Measurements from ENCODE around the gene XPO5.
"Not testable (repeated sequence)": the region's sequence is repeated elsewhere in the genome, so short reads cannot be mapped to it uniquely, and the experiment has no call there.

The XPO5 gene

DNA sequence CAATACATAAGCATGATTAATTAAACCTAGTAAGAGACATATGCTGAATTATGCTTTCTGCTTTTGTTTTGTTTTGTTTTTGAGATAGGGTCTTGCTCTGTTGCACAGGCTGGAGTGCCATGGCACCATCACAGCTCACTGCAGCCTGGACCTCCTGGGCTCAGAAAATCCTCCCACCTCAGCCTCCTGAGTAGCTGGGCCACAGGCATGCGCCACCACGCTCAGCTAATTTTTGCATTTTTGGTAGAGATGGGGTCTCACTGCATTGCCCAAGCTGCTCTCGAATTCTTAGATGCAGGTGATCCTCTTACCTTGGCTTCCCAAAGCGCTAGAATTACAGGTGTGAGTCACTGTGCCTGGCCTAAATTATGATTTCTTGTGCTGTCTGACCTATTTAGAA lies 3.8 kb downstream of the XPO5 start:
- Histone ChIP-seq H3K9me3 (ENCODE audit: low read length) (no peaks in the 10 kb centered on the region), H3K36me3 (ENCODE audit: insufficient read depth, low read length) (peaks cover 52% of the 10 kb centered on the region), H3K27me3 (ENCODE audit: insufficient read depth, low read length) (no peaks in the 10 kb centered on the region), H2AFZ (ENCODE audit: low read depth, low read length) (no peak overlapping the region), H3K4me3 (ENCODE audit: low read length) (no peak overlapping the region), H3K4me1 (ENCODE audit: insufficient read depth, low read length) (peaks cover 11% of the 10 kb centered on the region)

GRCh38 chr6:43570876-43571441 lies 4.9 kb downstream of the XPO5 start:
- Histone ChIP-seq H3K4me3 (ENCODE audit: low read length) (no peak overlapping the region), H3K36me3 (ENCODE audit: insufficient read depth, low read length) (peaks cover 59% of the 10 kb centered on the region), H3K27me3 (ENCODE audit: insufficient read depth, low read length) (no peaks in the 10 kb centered on the region), H3K4me1 (ENCODE audit: insufficient read depth, low read length) (peaks cover 9% of the 10 kb centered on the region), H3K9me3 (ENCODE audit: low read length) (no peaks in the 10 kb centered on the region), H2AFZ (ENCODE audit: low read depth, low read length) (no peak overlapping the region)

DNA sequence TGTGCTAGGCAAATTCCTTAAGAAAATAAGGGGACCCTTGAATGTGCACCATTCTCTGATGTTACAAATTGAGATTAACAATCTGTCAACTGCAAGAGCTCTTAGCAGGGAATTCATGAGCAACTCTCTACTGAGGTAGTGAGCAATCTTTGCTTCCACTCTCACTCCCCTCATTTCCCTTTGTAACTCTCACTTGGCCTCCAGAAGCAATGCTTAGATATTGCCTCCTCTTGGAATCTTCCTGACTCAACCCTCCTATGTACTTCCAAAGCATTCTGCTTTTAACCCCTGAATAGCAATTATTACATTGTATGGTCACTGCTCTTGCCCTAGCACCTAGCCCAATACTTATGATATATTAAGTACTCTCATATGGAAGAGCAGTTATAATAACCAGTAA lies 16.5 kb downstream of the XPO5 start:
- H3K9me3 ChIP-seq (ENCODE audit: low read length), result no peaks in the 10 kb centered on the region
- no peaks in the 10 kb centered on the region for H3K4me1 ChIP-seq (ENCODE audit: insufficient read depth, low read length)
- peaks cover 86% of the 10 kb centered on the region for H3K36me3 ChIP-seq (ENCODE audit: insufficient read depth, low read length)
- no peak overlapping the region for H3K4me3 ChIP-seq (ENCODE audit: low read length)
- H2AFZ ChIP-seq (ENCODE audit: low read depth, low read length), result no peak overlapping the region
- H3K27me3 ChIP-seq (ENCODE audit: insufficient read depth, low read length), result no peaks in the 10 kb centered on the region

DNA sequence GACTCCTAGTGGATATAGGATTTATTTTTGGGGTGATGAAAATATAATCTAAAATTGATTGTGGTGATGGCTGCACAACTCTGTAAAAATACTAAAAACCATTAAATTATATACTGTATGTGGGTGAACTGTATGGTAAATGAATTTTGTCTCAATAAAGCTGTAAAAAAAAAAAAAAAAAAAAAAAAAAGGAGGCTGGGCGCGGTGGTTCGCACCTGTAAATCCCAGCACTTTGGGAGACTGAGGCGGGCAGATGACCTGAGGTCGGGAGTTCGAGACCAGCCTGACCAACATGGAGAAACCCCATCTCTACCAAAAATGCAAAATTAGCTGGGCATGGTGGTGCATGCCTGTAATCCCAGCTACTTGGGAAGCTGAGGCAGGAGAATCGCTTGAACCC lies 18.2 kb downstream of the XPO5 start:
- H3K36me3 ChIP-seq (ENCODE audit: insufficient read depth, low read length), result peaks cover 88% of the 10 kb centered on the region
- H3K9me3 ChIP-seq (ENCODE audit: low read length), result not testable (repeated sequence)

GRCh38 chr6:43547222-43547621 lies 28.6 kb downstream of the XPO5 start:
- Histone ChIP-seq H3K9me3 (ENCODE audit: low read length) (no peaks in the 10 kb centered on the region), H3K36me3 (ENCODE audit: insufficient read depth, low read length) (peaks cover 74% of the 10 kb centered on the region), H3K4me3 (ENCODE audit: low read length) (no peak overlapping the region), H3K4me1 (ENCODE audit: insufficient read depth, low read length) (no peaks in the 10 kb centered on the region), H3K27me3 (ENCODE audit: insufficient read depth, low read length) (no peaks in the 10 kb centered on the region), H2AFZ (ENCODE audit: low read depth, low read length) (no peak overlapping the region)

More for the DNA sequence above, 18.2 kb downstream of the XPO5 start:
- H3K27me3 ChIP-seq (ENCODE audit: insufficient read depth, low read length); H3K4me1 ChIP-seq (ENCODE audit: insufficient read depth, low read length); H3K4me3 ChIP-seq (ENCODE audit: low read length); H2AFZ ChIP-seq (ENCODE audit: low read depth, low read length): not testable (repeated sequence)

DNA sequence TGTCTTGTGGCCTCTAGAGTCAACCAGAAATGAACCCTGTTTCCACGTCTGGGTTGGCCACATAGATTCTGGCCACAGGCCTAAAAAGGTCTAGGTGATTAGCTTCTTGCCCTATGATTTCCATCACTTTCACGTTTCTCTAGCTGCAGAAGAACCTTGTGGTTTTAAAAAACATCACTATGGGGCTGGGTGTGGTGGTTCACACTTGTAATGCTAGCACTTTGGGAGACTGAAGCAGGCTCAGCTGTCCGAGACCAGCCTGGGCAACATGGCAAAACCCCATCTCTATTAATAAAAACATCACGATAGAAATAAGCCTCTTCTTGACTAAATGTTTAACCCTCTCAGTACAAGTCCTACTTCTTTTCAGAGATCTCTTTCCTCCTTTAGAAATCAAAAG lies 31.4 kb downstream of the XPO5 start:
- Histone ChIP-seq H3K4me1 (ENCODE audit: insufficient read depth, low read length) (no peaks in the 10 kb centered on the region), H3K27me3 (ENCODE audit: insufficient read depth, low read length) (no peaks in the 10 kb centered on the region), H3K4me3 (ENCODE audit: low read length) (no peak overlapping the region), H3K36me3 (ENCODE audit: insufficient read depth, low read length) (peaks cover 65% of the 10 kb centered on the region), H3K9me3 (ENCODE audit: low read length) (no peaks in the 10 kb centered on the region), H2AFZ (ENCODE audit: low read depth, low read length) (no peak overlapping the region)

DNA sequence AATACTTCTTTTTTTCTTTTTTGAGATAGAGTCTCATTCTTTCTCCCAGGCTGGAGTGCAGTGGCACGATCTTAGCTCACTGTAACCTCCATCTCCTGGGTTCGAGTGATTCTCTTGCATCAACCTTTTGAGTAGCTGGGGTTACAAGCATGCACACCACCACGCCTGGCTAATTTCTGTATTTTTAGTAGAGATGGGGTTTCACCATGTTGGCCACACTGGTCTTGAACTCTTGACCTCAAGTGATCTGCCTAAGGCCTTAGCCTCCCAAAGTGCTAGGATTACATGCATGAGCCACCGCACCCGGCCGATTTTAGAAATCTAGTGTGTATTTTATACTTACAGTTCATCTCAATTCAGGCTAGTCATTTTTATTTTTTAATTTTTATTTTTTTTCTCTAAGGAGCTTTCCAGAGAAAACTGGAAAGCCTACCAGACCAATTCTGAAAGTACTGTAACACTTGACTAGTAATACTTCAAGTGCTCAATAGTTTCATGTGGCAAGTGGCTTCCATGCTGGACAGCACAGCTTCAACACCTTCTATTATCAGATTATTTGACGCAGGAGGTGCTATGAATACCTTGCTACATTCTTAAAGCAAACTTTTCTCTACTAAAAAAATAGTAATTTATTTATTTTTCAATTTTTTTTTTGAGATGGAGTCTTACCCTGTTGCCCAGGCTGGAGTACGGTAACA lies 33.9 kb downstream of the XPO5 start:
- Histone ChIP-seq H3K4me1 (ENCODE audit: insufficient read depth, low read length) (no peaks in the 10 kb centered on the region), H3K27me3 (ENCODE audit: insufficient read depth, low read length) (no peaks in the 10 kb centered on the region), H3K4me3 (ENCODE audit: low read length) (no peak overlapping the region), H3K9me3 (ENCODE audit: low read length) (no peaks in the 10 kb centered on the region), H3K36me3 (ENCODE audit: insufficient read depth, low read length) (peaks cover 58% of the 10 kb centered on the region), H2AFZ (ENCODE audit: low read depth, low read length) (no peak overlapping the region)

DNA sequence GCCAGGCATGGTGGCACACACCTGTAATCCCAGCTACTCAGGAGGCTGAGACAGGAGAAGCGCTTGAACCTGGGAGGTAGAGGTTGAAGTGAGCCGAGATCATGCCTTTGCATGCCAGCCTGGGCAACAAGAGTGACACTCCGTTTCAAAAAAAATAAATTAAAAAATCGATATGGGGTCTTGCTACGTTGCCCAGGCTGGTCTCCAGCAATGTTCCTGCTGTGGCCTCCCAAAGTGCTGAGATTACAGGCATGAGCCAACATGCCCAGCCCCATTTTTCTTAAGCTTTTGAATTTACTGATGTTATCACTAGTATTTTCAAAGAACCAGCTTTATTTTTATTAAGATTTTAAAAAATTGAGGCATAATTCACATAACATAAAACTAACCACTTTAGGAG lies 35.3 kb downstream of the XPO5 start:
- H3K36me3 ChIP-seq (ENCODE audit: insufficient read depth, low read length), result peaks cover 46% of the 10 kb centered on the region
- H2AFZ ChIP-seq (ENCODE audit: low read depth, low read length), result no peak overlapping the region
- H3K4me1 ChIP-seq (ENCODE audit: insufficient read depth, low read length), result no peaks in the 10 kb centered on the region
- H3K9me3 ChIP-seq (ENCODE audit: low read length), result no peaks in the 10 kb centered on the region
- no peak overlapping the region for H3K4me3 ChIP-seq (ENCODE audit: low read length)
- H3K27me3 ChIP-seq (ENCODE audit: insufficient read depth, low read length), result no peaks in the 10 kb centered on the region

DNA sequence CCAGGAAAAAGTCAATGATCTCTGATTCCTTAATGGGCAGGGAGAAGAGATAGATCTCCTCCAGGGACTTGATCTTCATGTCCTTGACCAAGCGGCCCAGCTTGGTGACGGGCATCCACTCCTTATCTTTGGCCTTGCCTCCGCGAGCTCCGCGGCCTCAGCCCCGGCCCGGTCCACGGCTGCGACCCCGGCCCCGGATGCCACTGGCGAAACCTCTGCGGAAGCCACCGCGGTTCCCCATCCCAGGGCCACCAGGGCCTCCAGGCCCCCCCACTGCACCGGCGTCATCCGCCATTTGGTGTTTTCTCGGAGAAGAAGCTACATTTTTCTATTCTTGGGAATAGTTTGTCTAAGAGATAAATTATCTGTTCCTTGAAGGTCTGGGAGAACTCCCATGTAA lies 36.4 kb downstream of the XPO5 start:
- H3K9me3 ChIP-seq (ENCODE audit: low read length); H3K4me1 ChIP-seq (ENCODE audit: insufficient read depth, low read length); H3K4me3 ChIP-seq (ENCODE audit: low read length); H2AFZ ChIP-seq (ENCODE audit: low read depth, low read length); H3K27me3 ChIP-seq (ENCODE audit: insufficient read depth, low read length): not testable (repeated sequence)
- peaks cover 41% of the 10 kb centered on the region for H3K36me3 ChIP-seq (ENCODE audit: insufficient read depth, low read length)

DNA sequence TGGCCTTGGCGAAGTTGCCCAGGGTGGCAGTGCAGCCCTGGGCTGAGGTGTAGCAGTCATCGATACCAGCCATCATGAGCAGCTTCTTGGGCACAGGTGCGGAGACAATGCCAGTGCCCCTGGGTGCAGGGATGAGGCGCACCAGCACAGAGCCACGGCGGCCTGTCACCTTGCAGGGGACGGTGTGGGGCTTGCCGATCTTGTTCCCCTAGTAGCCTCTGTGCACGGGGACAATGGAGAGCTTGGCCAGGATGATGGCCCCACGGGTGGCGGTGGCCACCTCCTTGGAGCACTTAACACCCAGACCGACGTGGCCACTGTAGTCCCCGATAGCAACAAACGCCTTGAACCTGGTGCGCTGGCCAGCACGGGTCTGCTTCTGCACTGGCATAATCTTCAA lies 36.9 kb downstream of the XPO5 start:
- not testable (repeated sequence) for H3K27me3 ChIP-seq (ENCODE audit: insufficient read depth, low read length); H3K4me3 ChIP-seq (ENCODE audit: low read length); H2AFZ ChIP-seq (ENCODE audit: low read depth, low read length); H3K9me3 ChIP-seq (ENCODE audit: low read length); H3K4me1 ChIP-seq (ENCODE audit: insufficient read depth, low read length)
- H3K36me3 ChIP-seq (ENCODE audit: insufficient read depth, low read length), result peaks cover 40% of the 10 kb centered on the region

GRCh38 chr6:43532201-43532600 lies 43.6 kb downstream of the XPO5 start:
- Histone ChIP-seq H3K36me3 (ENCODE audit: insufficient read depth, low read length) (peaks cover 58% of the 10 kb centered on the region), H3K27me3 (ENCODE audit: insufficient read depth, low read length) (no peaks in the 10 kb centered on the region), H3K9me3 (ENCODE audit: low read length) (no peaks in the 10 kb centered on the region), H3K4me3 (ENCODE audit: low read length) (no peak overlapping the region), H2AFZ (ENCODE audit: low read depth, low read length) (no peak overlapping the region), H3K4me1 (ENCODE audit: insufficient read depth, low read length) (no peaks in the 10 kb centered on the region)

GRCh38 chr6:43524483-43524961 lies 51.3 kb downstream of the XPO5 start:
- H2AFZ ChIP-seq (ENCODE audit: low read depth, low read length), result no peak overlapping the region
- H3K4me3 ChIP-seq (ENCODE audit: low read length), result no peak overlapping the region
- H3K36me3 ChIP-seq (ENCODE audit: insufficient read depth, low read length), result peaks cover 94% of the 10 kb centered on the region
- no peaks in the 10 kb centered on the region for H3K27me3 ChIP-seq (ENCODE audit: insufficient read depth, low read length)
- H3K9me3 ChIP-seq (ENCODE audit: low read length), result no peaks in the 10 kb centered on the region
- H3K4me1 ChIP-seq (ENCODE audit: insufficient read depth, low read length), result no peaks in the 10 kb centered on the region

- peaks cover 90% of the 10 kb centered on the region for H3K36me3 ChIP-seq (ENCODE audit: insufficient read depth, low read length)
- H3K4me3 ChIP-seq (ENCODE audit: low read length), result no peak overlapping the region
- H3K27me3 ChIP-seq (ENCODE audit: insufficient read depth, low read length), result no peaks in the 10 kb centered on the region
- no peaks in the 10 kb centered on the region for H3K9me3 ChIP-seq (ENCODE audit: low read length)
- no peak overlapping the region for H2AFZ ChIP-seq (ENCODE audit: low read depth, low read length)
- peaks cover 2% of the 10 kb centered on the region for H3K4me1 ChIP-seq (ENCODE audit: insufficient read depth, low read length)
These were observed 52.6 kb downstream of the XPO5 start for GRCh38 chr6:43523284-43523683.

All from neuron (in vitro differentiated cells).